ENCODE results near the gene PACS1.

- TF ChIP-seq CTCF (conservative IDR thresholded peaks at IDR 0.05 in 1 of 2, IDR thresholded peaks at IDR 0.05 in 1 of 2; ENCODE audit: low read depth in 1 of 2, low read length in 2 of 2): no peak
- TF ChIP-seq EZH2 (IDR thresholded peaks at IDR 0.05; ENCODE audit: low read length, missing control alignments): no peak
Observed at GRCh38 chr11:66211100-66211499, 141.0 kb downstream of the PACS1 start.

Measured in fibroblast of lung (primary cell).